ENCODE measurements around the gene HAP1.
"Not testable (repeated sequence)": the region's sequence is repeated elsewhere in the genome, so short reads cannot be mapped to it uniquely, and the experiment has no call there.

Gene HAP1

GRCh38 chr17:41723801-41724475, 10.5 kb downstream of the HAP1 start:
- DNase-seq, result no peak

- DNase-seq, result no peak
Measured at GRCh38 chr17:41722231-41722630, 12.2 kb downstream of the HAP1 start.

GRCh38 chr17:41718287-41718645, 16.2 kb downstream of the HAP1 start:
- no peak for DNase-seq

- DNase-seq, result no peak
Measured at GRCh38 chr17:41717408-41718286, 16.8 kb downstream of the HAP1 start.

- DNase-seq, result no peak
Measured at GRCh38 chr17:41711669-41712400, 22.6 kb downstream of the HAP1 start, which contains the start of gene GAST. GAST (plus strand) TSS chr17:41712331; CDS start chr17:41715437, 3,106 bp downstream.

DNA sequence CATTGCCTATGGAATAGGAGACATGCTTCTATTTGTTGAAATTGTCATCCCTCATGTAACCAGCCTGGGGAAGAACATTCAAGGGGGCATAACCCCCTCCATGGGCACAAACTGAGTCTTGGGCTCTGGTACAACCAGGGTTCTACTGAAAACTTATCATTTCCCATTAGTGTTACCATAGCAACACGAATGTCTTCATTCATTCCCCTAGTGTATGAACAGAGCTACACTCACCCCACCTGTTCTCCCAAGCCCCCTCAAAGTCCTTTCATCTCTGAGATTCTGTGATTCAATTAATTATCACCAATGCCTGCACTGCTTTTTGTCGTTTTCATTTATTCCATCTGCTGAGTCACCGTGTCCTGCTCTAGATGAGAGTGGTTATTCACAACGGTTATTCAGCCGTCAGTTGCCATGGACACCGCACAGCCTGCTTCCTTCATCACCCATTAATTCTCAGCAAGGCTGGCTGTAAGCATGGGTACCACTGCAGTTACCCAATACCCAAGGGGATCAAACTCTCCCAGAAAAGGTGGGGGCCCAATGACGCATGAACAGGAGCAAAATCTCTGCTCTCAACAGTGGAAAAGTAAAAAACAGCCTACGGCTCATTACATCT, 23.9 kb downstream of the HAP1 start:
- peak; percentile 22 for DNase-seq

DNA sequence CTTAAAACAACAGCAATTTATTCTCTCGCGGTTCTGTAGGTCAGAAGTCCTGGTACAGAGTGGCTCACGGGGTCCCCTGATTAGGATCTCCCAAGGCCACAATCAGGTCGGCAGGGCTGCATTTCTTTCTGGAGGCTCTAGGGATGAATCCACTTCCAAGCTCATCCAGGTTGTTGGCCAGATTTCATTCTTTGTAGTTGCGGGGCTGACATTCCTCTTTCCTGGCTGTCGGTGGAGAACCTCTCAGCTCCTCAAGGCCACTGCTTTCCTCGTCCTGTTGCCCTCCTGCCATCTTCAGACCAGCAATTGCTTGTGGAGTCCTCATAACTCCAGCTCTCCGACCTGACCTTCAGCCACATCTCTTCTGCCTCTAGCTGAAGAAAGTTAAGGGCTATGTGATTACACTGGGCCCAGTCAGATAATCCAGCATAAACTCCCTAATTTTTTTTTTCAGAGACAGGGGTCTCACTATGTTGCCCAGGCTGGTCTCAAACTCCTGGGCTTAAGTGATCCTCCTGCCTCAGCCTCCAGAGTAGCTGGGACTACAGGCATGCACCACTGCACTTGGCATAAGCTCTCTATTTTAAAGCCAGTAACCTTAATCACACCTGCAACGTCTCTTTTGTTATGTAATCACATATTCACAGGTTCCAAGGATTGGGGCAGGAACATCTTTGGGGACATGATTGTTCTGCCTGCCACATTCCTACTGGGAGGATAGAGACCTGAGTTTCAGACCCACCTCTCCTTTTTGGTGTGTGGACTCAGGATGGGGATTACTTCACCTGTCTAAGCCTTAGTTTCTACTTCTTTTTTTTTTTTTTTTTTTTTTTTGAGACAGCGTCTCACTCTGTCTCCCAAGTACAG, 26.4 kb downstream of the HAP1 start:
- no peak for DNase-seq

- DNase-seq, result no peak
Measured at GRCh38 chr17:41705271-41705991, 29.0 kb downstream of the HAP1 start.

DNA sequence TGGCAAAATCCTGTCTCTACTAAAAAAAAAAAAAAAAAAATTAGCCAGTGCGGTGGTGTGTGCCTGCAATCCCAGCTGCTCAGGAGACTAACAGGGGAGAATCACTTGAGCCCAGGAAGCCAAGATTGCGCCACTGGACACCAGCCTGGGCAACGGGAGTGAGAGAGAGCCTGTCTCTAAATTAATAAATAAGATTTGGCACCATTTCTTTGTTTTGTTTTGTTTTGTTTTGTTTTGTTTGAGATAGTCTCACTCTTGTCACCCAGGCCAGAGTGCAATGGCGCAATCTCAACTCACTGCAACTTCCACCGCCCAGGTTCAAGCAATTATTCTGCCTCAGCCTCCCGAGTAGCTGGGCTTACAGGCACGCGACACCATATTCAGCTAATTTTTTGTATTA, 31.7 kb downstream of the HAP1 start:
- DNase-seq, result no peak

DNA sequence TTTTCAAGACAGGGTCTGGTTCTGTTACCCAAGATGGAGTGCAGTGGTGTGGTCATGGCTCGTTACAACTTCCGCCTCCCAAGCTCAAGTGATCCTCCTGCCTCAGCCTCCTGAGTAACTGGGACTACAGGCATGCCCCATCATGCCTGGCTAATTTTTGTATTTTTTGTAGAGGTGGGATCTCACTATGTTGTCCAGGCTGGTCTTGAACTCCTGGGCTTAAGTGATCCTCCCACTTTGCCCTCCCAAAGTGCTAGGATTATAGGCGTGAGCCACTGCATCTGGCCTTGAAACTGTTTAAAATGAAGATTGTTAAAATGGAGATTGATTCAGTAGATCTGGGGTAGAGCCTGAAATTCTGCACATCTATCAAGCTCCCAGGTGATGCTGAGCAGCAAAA, 33.6 kb downstream of the HAP1 start:
- DNase-seq, result not testable (repeated sequence)

GRCh38 chr17:41697122-41697962, 37.1 kb downstream of the HAP1 start:
- DNase-seq, result peak; percentile 87

GRCh38 chr17:41695954-41696757, 38.3 kb downstream of the HAP1 start:
- DNase-seq, result peak; percentile 89

DNA sequence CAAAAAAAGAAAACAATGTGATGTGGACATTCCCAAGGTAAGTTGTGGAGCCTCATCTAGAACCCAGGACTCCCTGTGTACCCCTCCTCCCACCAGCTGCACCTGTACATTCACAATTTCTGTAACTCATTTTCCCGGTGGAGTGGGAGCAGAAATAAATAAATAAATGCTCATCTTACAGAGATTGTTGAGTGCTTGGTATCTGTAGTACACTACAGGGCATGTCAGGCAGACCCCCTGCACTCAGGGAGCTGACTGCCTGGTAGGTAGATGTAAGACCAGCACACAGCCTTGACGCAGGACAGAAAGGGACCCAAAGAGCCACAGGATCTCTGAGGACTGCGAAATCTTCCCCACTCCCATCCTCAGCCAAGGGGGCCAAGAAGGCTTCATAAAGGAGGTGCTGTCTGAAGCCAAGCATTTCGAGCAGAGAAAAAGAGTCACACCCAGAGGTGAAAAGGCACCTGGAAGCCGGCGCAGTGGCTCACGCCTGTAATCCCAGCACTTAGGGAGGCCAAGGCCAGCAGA, 39.2 kb downstream of the HAP1 start:
- DNase-seq, result peak; percentile 16

DNA sequence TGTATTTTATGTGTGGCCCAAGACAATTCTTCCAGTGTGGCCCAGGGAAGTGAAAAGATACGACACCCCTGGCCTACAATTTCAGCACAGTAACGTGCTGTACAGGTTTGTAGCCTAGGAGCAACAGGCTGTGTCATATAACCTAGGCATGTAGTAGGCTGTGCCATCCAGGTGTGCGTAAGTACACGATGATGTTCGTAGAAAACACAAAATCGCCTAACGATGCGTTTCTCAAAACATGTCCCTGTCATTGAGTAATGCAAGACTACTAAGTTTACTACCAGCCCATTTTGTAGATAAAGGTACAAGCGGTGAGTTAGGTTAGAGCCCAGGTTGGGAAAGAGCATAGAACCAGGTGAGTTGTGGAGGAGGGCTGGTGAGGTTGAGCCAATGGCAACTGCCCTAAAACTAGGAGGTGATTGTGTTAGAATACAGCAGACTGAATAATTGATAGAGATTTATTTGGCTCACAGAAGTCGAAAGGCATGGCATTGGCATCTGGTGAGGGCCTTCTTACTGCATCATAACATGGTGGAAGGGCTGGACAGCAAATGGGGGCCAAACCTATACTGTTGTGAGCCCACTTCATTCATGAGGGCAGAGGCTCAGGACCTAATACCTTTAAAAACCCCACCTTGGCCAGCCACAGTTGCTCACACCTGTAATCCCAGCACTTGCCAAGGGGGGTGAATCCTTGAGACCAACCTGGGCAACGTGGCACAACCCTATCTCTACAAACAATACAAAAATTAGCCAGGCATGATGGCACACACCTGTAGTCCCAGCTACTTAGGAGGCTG, 41.5 kb downstream of the HAP1 start:
- no peak for DNase-seq

GRCh38 chr17:41691031-41691777, 43.2 kb downstream of the HAP1 start:
- DNase-seq, result no peak

DNA sequence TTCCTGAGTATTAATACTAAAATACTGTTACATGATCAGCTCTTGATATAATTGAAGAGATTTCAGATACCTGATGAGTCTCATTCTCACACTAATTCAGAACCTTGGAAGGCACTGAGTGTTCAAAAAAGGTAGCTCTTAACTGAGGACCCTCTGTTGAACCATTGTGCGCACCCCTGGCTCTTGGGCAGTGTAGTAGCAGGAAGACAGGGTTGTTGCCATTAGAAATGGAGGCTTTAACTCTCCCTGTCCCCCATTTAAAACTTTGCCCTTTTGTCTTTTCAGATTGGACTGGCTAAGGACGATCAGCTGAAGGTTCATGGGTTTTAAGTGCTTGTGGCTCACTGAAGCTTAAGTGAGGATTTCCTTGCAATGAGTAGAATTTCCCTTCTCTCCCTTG, 43.9 kb downstream of the HAP1 start:
- DNase-seq, result no peak

GRCh38 chr17:41689497-41690299, 44.7 kb downstream of the HAP1 start:
- peak; percentile 87 for DNase-seq
